Activated CD4-positive, CD25-positive, alpha-beta regulatory T cell treated with anti-CD3 and anti-CD28 coated beads, Interleukin-2, amount 50 U/mL, for 24 hours (primary cell): ENCODE results near the gene PARS2.

Experiments used
- ATAC-seq, 2 donors: fragments of 150-1000 bp; cut with Tn5 transposase; one replicate each; pipeline ENCODE4 v1.10.0; 2021; ENCODE audit warnings: mild to moderate bottlenecking in 1 of 2, moderate library complexity in 1 of 2

Gene PARS2

GRCh38 chr1:54768093-54768492 lies 3.8 kb upstream of the PARS2 start:
- no peak for ATAC-seq

- no peak for ATAC-seq
Measured at GRCh38 chr1:54767526-54767925, 3.2 kb upstream of the PARS2 start.

- ATAC-seq = no peak
Measured at GRCh38 chr1:54766726-54767125, 2.4 kb upstream of the PARS2 start.

GRCh38 chr1:54764922-54765561 lies 719 bp upstream of the PARS2 start:
- ATAC-seq = peak; percentile 4 to 8

GRCh38 chr1:54763816-54764132 lies 549 bp downstream of the PARS2 start:
- no peak for ATAC-seq

- ATAC-seq = no peak
Measured at GRCh38 chr1:54758678-54759348, 5.5 kb downstream of the PARS2 start.

- ATAC-seq = no peak
Measured at GRCh38 chr1:54757833-54758232, 6.5 kb downstream of the PARS2 start.

- ATAC-seq = no peak
Measured at GRCh38 chr1:54754486-54755285, 9.6 kb downstream of the PARS2 start.

GRCh38 chr1:54754045-54754444 lies 10.3 kb downstream of the PARS2 start:
- no peak for ATAC-seq

- ATAC-seq = no peak
Measured at GRCh38 chr1:54751426-54751825, 12.9 kb downstream of the PARS2 start.

- no peak for ATAC-seq
Measured at GRCh38 chr1:54750596-54750995, 13.7 kb downstream of the PARS2 start.

GRCh38 chr1:54748094-54748835 lies 16.1 kb downstream of the PARS2 start:
- ATAC-seq = no peak

GRCh38 chr1:54745864-54746263 lies 18.5 kb downstream of the PARS2 start:
- ATAC-seq = no peak

GRCh38 chr1:54745274-54745673 lies 19.0 kb downstream of the PARS2 start:
- no peak for ATAC-seq

GRCh38 chr1:54744696-54745095 lies 19.6 kb downstream of the PARS2 start:
- ATAC-seq = no peak

GRCh38 chr1:54743416-54744226 lies 20.7 kb downstream of the PARS2 start:
- ATAC-seq = no peak

GRCh38 chr1:54742282-54742681 lies 22.0 kb downstream of the PARS2 start:
- ATAC-seq = no peak

- ATAC-seq = no peak
Measured at GRCh38 chr1:54741531-54741930, 22.8 kb downstream of the PARS2 start.

- ATAC-seq = no peak
Measured at GRCh38 chr1:54738244-54738643, 26.1 kb downstream of the PARS2 start.

- no peak for ATAC-seq
Measured at GRCh38 chr1:54736685-54737084, 27.6 kb downstream of the PARS2 start.

GRCh38 chr1:54728027-54728426 lies 36.3 kb downstream of the PARS2 start:
- ATAC-seq = no peak

- no peak for ATAC-seq
Measured at GRCh38 chr1:54724771-54725170, 39.6 kb downstream of the PARS2 start.
